ENCODE results near the gene SLC9A4. TPM values are rescaled to one million over a fixed set of nuclear protein-coding genes. Genes with fewer than 3 reads are reported as not detected.

The SLC9A4 gene
- total RNA-seq, 2 experiments from 2014 or later, result 0.03 to 0.10 TPM

DNA sequence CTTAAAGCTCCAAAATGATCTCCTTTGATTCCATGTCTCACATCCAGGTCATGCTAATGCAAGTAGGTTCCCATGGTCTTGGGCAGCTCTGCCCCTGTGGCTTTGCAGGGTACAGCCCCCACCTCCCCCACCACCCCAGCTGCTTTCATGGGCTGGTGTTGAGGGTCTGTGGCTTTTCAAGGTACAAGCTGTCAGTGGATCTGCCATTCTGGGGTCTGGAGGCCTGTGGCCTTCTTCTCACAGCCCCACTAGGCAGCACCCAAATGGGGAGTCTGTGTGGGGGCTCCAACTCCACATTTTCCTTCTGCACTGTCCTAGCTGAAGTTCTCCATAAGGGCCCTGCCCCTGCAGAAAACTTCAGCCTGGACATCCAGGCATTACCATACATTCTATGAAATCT, 19.0 kb downstream of the SLC9A4 start:
- intact Hi-C loops (cut with micrococcal nuclease; ENCODE audit: unreplicated experiment), result no loop called here
- H4K20me1 ChIP-seq (ENCODE audit: insufficient read depth, low read length), result no peaks in the 10 kb centered on the region
- no peak overlapping the region for H2AFZ ChIP-seq (ENCODE audit: low read length)
- H3K27ac ChIP-seq (ENCODE audit: low read depth, low read length, poor library complexity, severe bottlenecking), result no peak overlapping the region
- no peak overlapping the region for H3K4me3 ChIP-seq (ENCODE audit: low read depth, low read length, poor library complexity, severe bottlenecking)
- no peaks in the 10 kb centered on the region for H3K79me2 ChIP-seq (ENCODE audit: insufficient read depth, low read depth, low read length)
- TF ChIP-seq, protein P1, sequence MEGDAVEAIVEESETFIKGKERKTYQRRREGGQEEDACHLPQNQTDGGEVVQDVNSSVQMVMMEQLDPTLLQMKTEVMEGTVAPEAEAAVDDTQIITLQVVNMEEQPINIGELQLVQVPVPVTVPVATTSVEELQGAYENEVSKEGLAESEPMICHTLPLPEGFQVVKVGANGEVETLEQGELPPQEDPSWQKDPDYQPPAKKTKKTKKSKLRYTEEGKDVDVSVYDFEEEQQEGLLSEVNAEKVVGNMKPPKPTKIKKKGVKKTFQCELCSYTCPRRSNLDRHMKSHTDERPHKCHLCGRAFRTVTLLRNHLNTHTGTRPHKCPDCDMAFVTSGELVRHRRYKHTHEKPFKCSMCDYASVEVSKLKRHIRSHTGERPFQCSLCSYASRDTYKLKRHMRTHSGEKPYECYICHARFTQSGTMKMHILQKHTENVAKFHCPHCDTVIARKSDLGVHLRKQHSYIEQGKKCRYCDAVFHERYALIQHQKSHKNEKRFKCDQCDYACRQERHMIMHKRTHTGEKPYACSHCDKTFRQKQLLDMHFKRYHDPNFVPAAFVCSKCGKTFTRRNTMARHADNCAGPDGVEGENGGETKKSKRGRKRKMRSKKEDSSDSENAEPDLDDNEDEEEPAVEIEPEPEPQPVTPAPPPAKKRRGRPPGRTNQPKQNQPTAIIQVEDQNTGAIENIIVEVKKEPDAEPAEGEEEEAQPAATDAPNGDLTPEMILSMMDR (conservative IDR thresholded peaks at IDR 0.05; ENCODE audit: low read length), result no peak
- no peak for TF ChIP-seq EZH2phosphoT487 (IDR thresholded peaks at IDR 0.05; ENCODE audit: borderline replicate concordance, low read depth, low read length)
- ChIA-PET POLR2A (no interaction called here), CTCF (ENCODE audit: unreplicated experiment) (no interaction called here)
- H3K36me3 ChIP-seq (ENCODE audit: insufficient read depth, low read length), result no peaks in the 10 kb centered on the region
- H3K4me1 ChIP-seq (ENCODE audit: insufficient read depth, low read length, poor library complexity, severe bottlenecking), result no peaks in the 10 kb centered on the region
- H3K4me2 ChIP-seq (ENCODE audit: low read length), result no peak overlapping the region
- no peaks in the 10 kb centered on the region for H3K9me2 ChIP-seq (ENCODE audit: insufficient read depth, low read length)
- DNase-seq (ENCODE audit: low spot score), result no peak
- BruUV-seq (replicated peaks), result no TSS peak
- no peaks in the 10 kb centered on the region for H3K9me3 ChIP-seq (ENCODE audit: low read length)

DNA sequence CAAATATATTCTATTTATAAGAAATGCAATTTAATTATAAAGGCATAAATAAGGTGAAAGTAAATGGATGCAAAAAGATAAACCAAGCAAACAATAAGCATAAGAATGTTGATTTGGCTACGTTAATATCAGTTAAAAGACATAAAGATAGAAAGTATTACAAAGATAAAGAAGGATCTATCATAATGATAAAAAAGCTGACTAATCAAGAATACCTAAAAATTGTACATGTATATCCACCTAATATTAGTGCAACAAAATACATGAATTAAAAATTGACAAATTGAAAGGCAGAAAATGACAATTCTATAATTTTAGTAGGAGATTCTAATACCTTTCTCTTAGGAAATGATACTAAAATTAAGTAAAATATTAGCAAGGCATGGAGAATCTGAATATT, 21.5 kb downstream of the SLC9A4 start:
- DNase-seq (ENCODE audit: low spot score), result no peak
- H3K4me1 ChIP-seq (ENCODE audit: insufficient read depth, low read length, poor library complexity, severe bottlenecking), result no peaks in the 10 kb centered on the region
- no peak overlapping the region for H3K4me3 ChIP-seq (ENCODE audit: low read depth, low read length, poor library complexity, severe bottlenecking)
- H3K79me2 ChIP-seq (ENCODE audit: insufficient read depth, low read depth, low read length), result no peaks in the 10 kb centered on the region
- BruUV-seq (replicated peaks), result no TSS peak
- H2AFZ ChIP-seq (ENCODE audit: low read length), result no peak overlapping the region
- intact Hi-C loops (cut with micrococcal nuclease; ENCODE audit: unreplicated experiment), result no loop called here
- CTCF ChIA-PET (ENCODE audit: unreplicated experiment), result no interaction called here
- no peaks in the 10 kb centered on the region for H3K9me3 ChIP-seq (ENCODE audit: low read length)
- no peaks in the 10 kb centered on the region for H3K36me3 ChIP-seq (ENCODE audit: insufficient read depth, low read length)
- no peak overlapping the region for H3K4me2 ChIP-seq (ENCODE audit: low read length)
- TF ChIP-seq, protein P1 (conservative IDR thresholded peaks at IDR 0.05; ENCODE audit: low read length), result no peak
- no peak for TF ChIP-seq EZH2phosphoT487 (IDR thresholded peaks at IDR 0.05; ENCODE audit: borderline replicate concordance, low read depth, low read length)
- POLR2A ChIA-PET, result interaction anchor here (0.7 kb wide), 1 partner anchor 1693 kb away, joined by 3 read pairs; no protein-coding TSS in a partner anchor
- H4K20me1 ChIP-seq (ENCODE audit: insufficient read depth, low read length), result no peaks in the 10 kb centered on the region
- H3K9me2 ChIP-seq (ENCODE audit: insufficient read depth, low read length), result no peaks in the 10 kb centered on the region
- no peak overlapping the region for H3K27ac ChIP-seq (ENCODE audit: low read depth, low read length, poor library complexity, severe bottlenecking)

DNA sequence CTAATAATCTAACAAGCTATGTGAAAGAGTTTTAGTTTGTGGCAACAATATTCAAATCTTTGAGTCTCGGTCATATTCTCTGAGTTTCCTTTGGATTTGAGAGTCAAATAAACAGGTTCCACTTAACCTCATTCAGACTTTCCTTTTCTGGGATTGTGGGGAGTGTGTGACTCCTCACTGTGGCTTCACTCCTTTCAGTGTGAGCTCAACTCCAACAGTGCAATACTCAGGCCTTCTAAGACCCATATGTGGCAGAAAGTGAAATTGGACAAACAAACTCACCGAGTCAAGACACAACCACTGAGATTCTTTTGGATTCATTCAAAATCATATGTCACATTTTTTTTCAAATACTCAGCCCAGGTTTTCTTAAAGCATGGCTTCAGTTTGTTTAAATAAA, 25.4 kb downstream of the SLC9A4 start:
- no peaks in the 10 kb centered on the region for H4K20me1 ChIP-seq (ENCODE audit: insufficient read depth, low read length)
- intact Hi-C loops (cut with micrococcal nuclease; ENCODE audit: unreplicated experiment), result no loop called here
- DNase-seq (ENCODE audit: low spot score), result no peak
- H3K36me3 ChIP-seq (ENCODE audit: insufficient read depth, low read length), result no peaks in the 10 kb centered on the region
- H3K9me3 ChIP-seq (ENCODE audit: low read length), result no peaks in the 10 kb centered on the region
- BruUV-seq (replicated peaks), result no TSS peak
- POLR2A ChIA-PET, result no interaction called here
- H3K9me2 ChIP-seq (ENCODE audit: insufficient read depth, low read length), result no peaks in the 10 kb centered on the region
- H2AFZ ChIP-seq (ENCODE audit: low read length), result no peak overlapping the region
- no peak overlapping the region for H3K27ac ChIP-seq (ENCODE audit: low read depth, low read length, poor library complexity, severe bottlenecking)
- H3K4me2 ChIP-seq (ENCODE audit: low read length), result no peak overlapping the region
- no peaks in the 10 kb centered on the region for H3K4me1 ChIP-seq (ENCODE audit: insufficient read depth, low read length, poor library complexity, severe bottlenecking)
- no peaks in the 10 kb centered on the region for H3K79me2 ChIP-seq (ENCODE audit: insufficient read depth, low read depth, low read length)
- no peak overlapping the region for H3K4me3 ChIP-seq (ENCODE audit: low read depth, low read length, poor library complexity, severe bottlenecking)
- TF ChIP-seq EZH2phosphoT487 (IDR thresholded peaks at IDR 0.05; ENCODE audit: borderline replicate concordance, low read depth, low read length), result no peak
- TF ChIP-seq, protein P1 (conservative IDR thresholded peaks at IDR 0.05; ENCODE audit: low read length), result no peak
- CTCF ChIA-PET (ENCODE audit: unreplicated experiment), result no interaction called here
